IMR-90 (cell line): ENCODE data around the gene IGSF9B. TPM values are rescaled to one million over a fixed set of nuclear protein-coding genes. Genes with fewer than 3 reads are reported as not detected.

Experiments
- ATAC-seq: fragments of 200-7000 bp; cut with Tn5 transposase; 2 replicates; pipeline ENCODE4 v1.9.1; 2020; ENCODE audit warnings: low read depth, mild to moderate bottlenecking, moderate library complexity
- BruUV-seq: library from RNA; stranded (reverse); fragments of 400-500 nt; replicated peaks from 2 replicates; lab custom pipeline; 2021; lab: Mats Ljungman, UMichigan
- CTCF ChIA-PET: fragments of 300-600 bp; formaldehyde crosslinking; extraction: SDS; loops from one replicate; lab custom pipeline; 2021; ENCODE audit warnings: antibody characterized with exemption; lab: Yijun Ruan, JAX
- POLR2A ChIA-PET: fragments of 300-600 bp; sonication (Branson Sonifier 250); formaldehyde crosslinking; loops from one replicate; lab custom pipeline; 2022; ENCODE audit warnings: antibody characterized with exemption; ENCODE audit not compliant: unreplicated experiment; lab: Charles Lee
- DNase-seq: peaks from one replicate; pipeline ENCODE4 v3.0.0; 2013
- H2AFZ ChIP-seq: replicated peaks from 2 replicates; pipeline ENCODE3; 2013; ENCODE audit warnings: low read length, mild to moderate bottlenecking; ENCODE audit not compliant: poor library complexity
- H2AK5ac ChIP-seq: 2 replicates; pipeline ENCODE4 v1.6.1; 2013; ENCODE audit warnings: low read depth, low read length, inconsistent platforms
- H2AK9ac ChIP-seq: replicated peaks from 2 replicates; pipeline ENCODE3; 2013; ENCODE audit warnings: mild to moderate bottlenecking, low read depth, low read length, moderate library complexity; ENCODE audit not compliant: poor library complexity
- H2BK120ac ChIP-seq: 2 replicates; pipeline ENCODE4 v1.6.1; 2013; ENCODE audit warnings: low read depth, low read length, inconsistent platforms
- H2BK15ac ChIP-seq: 3 replicates; pipeline ENCODE4 v1.6.1; 2013; ENCODE audit warnings: low read depth, low read length, inconsistent platforms
- H2BK20ac ChIP-seq: 2 replicates; pipeline ENCODE4 v1.6.1; 2013; ENCODE audit warnings: low read depth, mild to moderate bottlenecking, inconsistent platforms, low read length, moderate library complexity
- H2BK5ac ChIP-seq: 2 replicates; pipeline ENCODE4 v1.6.1; 2013; ENCODE audit warnings: mild to moderate bottlenecking, low read depth, low read length, inconsistent platforms; ENCODE audit not compliant: poor library complexity, severe bottlenecking
- H3K14ac ChIP-seq: replicated peaks from 2 replicates; pipeline ENCODE4 v1.6.1; 2013; ENCODE audit warnings: low read depth, low read length, inconsistent platforms
- H3K18ac ChIP-seq: 2 replicates; pipeline ENCODE4 v1.6.1; 2013; ENCODE audit warnings: low read depth, low read length, control low read depth
- H3K23ac ChIP-seq: 2 replicates; pipeline ENCODE4 v1.6.1; 2013; ENCODE audit warnings: low read depth, low read length, inconsistent platforms
- H3K27ac ChIP-seq: 2 replicates; pipeline ENCODE4 v1.5.1; 2013; ENCODE audit warnings: mild to moderate bottlenecking, control low read depth, low read length; ENCODE audit not compliant: insufficient read depth
- H3K27me3 ChIP-seq: 2 replicates; pipeline ENCODE4 v1.6.1; 2013; ENCODE audit warnings: low read length; ENCODE audit not compliant: control insufficient read depth, insufficient read depth
- H3K36me3 ChIP-seq: 2 replicates; pipeline ENCODE4 v1.6.1; 2013; ENCODE audit warnings: low read length, mixed read lengths; ENCODE audit not compliant: control insufficient read depth, insufficient read depth
- H3K4ac ChIP-seq: 2 replicates; pipeline ENCODE4 v1.6.1; 2013; ENCODE audit warnings: low read depth, low read length, inconsistent platforms
- H3K4me1 ChIP-seq: 2 replicates; pipeline ENCODE4 v1.6.1; 2013; ENCODE audit warnings: low read length, mixed read lengths; ENCODE audit not compliant: control insufficient read depth, insufficient read depth
- H3K4me2 ChIP-seq: 2 replicates; pipeline ENCODE4 v1.6.1; 2013; ENCODE audit warnings: low read depth, mild to moderate bottlenecking, control low read depth, low read length, moderate library complexity
- H3K4me3 ChIP-seq: 2 replicates; pipeline ENCODE4 v1.5.1; 2013; ENCODE audit warnings: low read depth, mild to moderate bottlenecking, control low read depth, low read length, moderate library complexity; ENCODE audit not compliant: insufficient read depth
- H3K56ac ChIP-seq: 2 replicates; pipeline ENCODE4 v1.6.1; 2013; ENCODE audit warnings: low read length, inconsistent platforms; ENCODE audit not compliant: insufficient read depth; ENCODE audit errors: extremely low read depth
- H3K79me1 ChIP-seq, 2 experiments: 2 replicates each; pipeline ENCODE4 v1.6.1; 2013; ENCODE audit warnings: low read length in 2 of 2, inconsistent platforms in 1 of 2, low read depth in 1 of 2
- H3K9ac ChIP-seq: 2 replicates; pipeline ENCODE4 v1.6.1; 2013; ENCODE audit warnings: low read depth, low read length, control low read depth
- H3K9me1 ChIP-seq: 2 replicates; pipeline ENCODE4 v1.6.1; 2013; ENCODE audit warnings: low read length, inconsistent platforms; ENCODE audit not compliant: insufficient read depth
- H3K9me3 ChIP-seq: 2 replicates; pipeline ENCODE4 v1.6.1; 2013; ENCODE audit warnings: low read length; ENCODE audit not compliant: control insufficient read depth, insufficient read depth
- H4K20me1 ChIP-seq: 2 replicates; pipeline ENCODE4 v1.6.1; 2013; ENCODE audit warnings: low read length, inconsistent platforms; ENCODE audit not compliant: insufficient read depth
- H4K5ac ChIP-seq: 2 replicates; pipeline ENCODE4 v1.6.1; 2013; ENCODE audit warnings: mild to moderate bottlenecking, low read depth, low read length, control low read depth
- H4K8ac ChIP-seq, 2 experiments: 2 replicates each; pipeline ENCODE4 v1.6.1; 2013; ENCODE audit warnings: low read depth in 2 of 2, low read length in 2 of 2, control low read depth in 1 of 2, inconsistent platforms in 1 of 2
- H4K91ac ChIP-seq: 2 replicates; pipeline ENCODE4 v1.6.1; 2013; ENCODE audit warnings: low read depth, low read length, inconsistent platforms; ENCODE audit not compliant: insufficient read depth
- BHLHE40 ChIP-seq: fragments of 150-350 bp; IDR thresholded peaks from 2 replicates; pipeline ENCODE4 v1.6.1; 2016; ENCODE audit warnings: mild to moderate bottlenecking, low read depth, low read length
- CEBPB ChIP-seq: IDR thresholded peaks from 2 replicates; pipeline ENCODE4 v1.6.1; 2012; ENCODE audit warnings: low read depth, low read length, improper control_type of control experiment
- CHD1 ChIP-seq: IDR thresholded peaks from 2 replicates; pipeline ENCODE4 v1.6.1; 2012; ENCODE audit warnings: low read depth, low read length, improper control_type of control experiment
- MAZ ChIP-seq: IDR thresholded peaks from 2 replicates; pipeline ENCODE4 v1.6.1; 2012; ENCODE audit warnings: low read depth, mild to moderate bottlenecking, low read length, improper control_type of control experiment, moderate library complexity, borderline replicate concordance
- MXI1 ChIP-seq: IDR thresholded peaks from 2 replicates; pipeline ENCODE4 v1.6.1; 2012; ENCODE audit warnings: low read depth, mild to moderate bottlenecking, low read length, moderate library complexity, borderline replicate concordance
- NFE2L2 ChIP-seq: fragments of 150-350 bp; IDR thresholded peaks from 2 replicates; pipeline ENCODE4 v1.6.1; 2016; ENCODE audit warnings: low read depth, mild to moderate bottlenecking, low read length
- POLR2A ChIP-seq: IDR thresholded peaks from 2 replicates; pipeline ENCODE4 v1.6.1; 2012; ENCODE audit warnings: mild to moderate bottlenecking, low read depth, low read length
- RAD21 ChIP-seq: IDR thresholded peaks from 2 replicates; pipeline ENCODE4 v1.6.1; 2012; ENCODE audit warnings: low read length, improper control_type of control experiment
- SMC3 ChIP-seq: fragments of 150-350 bp; IDR thresholded peaks from 2 replicates; pipeline ENCODE4 v1.6.1; 2016; ENCODE audit warnings: low read depth, mild to moderate bottlenecking, antibody characterized with exemption, low read length, moderate library complexity
- WGBS, 2 experiments: methylation state at CpG; one replicate each; pipeline versions ENCODE4 v1.1.5 to v1.1.7; 2013; ENCODE audit warnings: missing lambda C conversion rate in 2 of 2; ENCODE audit not compliant: insufficient read length in 1 of 2; ENCODE audit errors: extremely low coverage in 2 of 2; 5-methylcytosine and 5-hydroxymethylcytosine counted together
- dilution Hi-C: fragments of 300-500 bp; cut with HindIII; formaldehyde crosslinking; loops from one replicate; pipeline ENCODE4 v1.14.3; 2018; ENCODE audit warnings: low sequenced_read_pairs; ENCODE audit not compliant: unreplicated experiment
- in situ Hi-C: fragments of 300-500 bp; cut with MboI; formaldehyde crosslinking; loops from 3 replicates; pipeline ENCODE4 v1.14.3; 2019; ENCODE audit warnings: low sequenced_read_pairs, inconsistent platforms, mixed read lengths
- intact Hi-C: fragments of 100-400 bp; cut with micrococcal nuclease; formaldehyde crosslinking; loops from 2 replicates; pipeline ENCODE4 v1.10.0; 2022
- polyA plus RNA-seq, 3 experiments: library from polyadenylated mRNA; depleted of rRNA; stranded (reverse); fragments of >200 nt; gene quantifications; 2 replicates each; pipeline ENCODE4 v1.2.3, GENCODE V29; 2012; ENCODE audit warnings: low replicate concordance in 1 of 3
- total RNA-seq: library from RNA; depleted of rRNA; stranded (reverse); fragments of >200 nt; gene quantifications from 2 replicates; pipeline ENCODE4 v1.2.3, GENCODE V29; 2012
- TF ChIP-seq, protein P1 (sequence below): fragments of 150-350 bp; IDR thresholded peaks from 2 replicates; pipeline ENCODE4 v1.6.1; 2017; ENCODE audit warnings: mild to moderate bottlenecking, antibody characterized with exemption, low read length, low read depth
- TF ChIP-seq, protein P2 (sequence below): fragments of 150-350 bp; IDR thresholded peaks from 2 replicates; pipeline ENCODE4 v1.6.1; 2016; ENCODE audit warnings: low read depth, mild to moderate bottlenecking, low read length, moderate library complexity, borderline replicate concordance
- TF ChIP-seq, protein P3 (sequence below): conservative IDR thresholded peaks from 2 replicates; pipeline ENCODE4 v1.5.1; 2012; ENCODE audit warnings: mild to moderate bottlenecking, low read depth, low read length, improper control_type of control experiment

Gene IGSF9B
- total and polyA plus RNA-seq, 2 of the 4 experiments (the other 2 are of a cell fraction) = under 0.01 to 0.10 TPM

DNA sequence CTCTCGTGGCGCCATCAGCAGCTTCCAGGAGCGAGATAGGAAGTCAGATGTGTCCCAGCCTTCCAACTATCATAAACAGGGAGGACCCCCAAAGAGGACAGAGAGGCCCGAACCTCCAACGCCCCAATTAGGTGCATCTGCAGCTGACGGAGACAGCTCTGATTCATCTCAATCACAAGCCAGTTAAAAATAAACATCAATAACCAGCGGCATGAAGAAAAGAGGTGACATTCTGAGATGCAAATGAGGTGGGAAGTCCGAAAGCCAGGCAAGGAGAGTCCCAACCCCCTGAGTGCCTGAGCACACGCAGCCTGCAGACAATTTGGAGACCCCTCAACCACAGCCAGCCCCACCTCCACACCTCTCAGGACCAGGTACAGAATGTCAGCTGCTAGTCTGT is 28.1 kb upstream of the IGSF9B start:
- in situ Hi-C loops = no loop called here

More for the DNA sequence above, 28.1 kb upstream of the IGSF9B start:
- no peak overlapping the region for H2BK15ac ChIP-seq
- no TSS peak for BruUV-seq
- ATAC-seq (no peak), DNase-seq (no peak)
- H3K27me3 ChIP-seq = peaks cover 11% of the 10 kb centered on the region
- no peak overlapping the region for H2BK5ac ChIP-seq
- H3K56ac ChIP-seq = no peak overlapping the region
- no peaks in the 10 kb centered on the region for H4K20me1 ChIP-seq
- H3K14ac ChIP-seq = no peak overlapping the region
- no peak overlapping the region for H3K4ac ChIP-seq
- H4K91ac ChIP-seq = no peak overlapping the region
- H3K4me1 ChIP-seq = no peaks in the 10 kb centered on the region
- TF ChIP-seq, protein P1, sequence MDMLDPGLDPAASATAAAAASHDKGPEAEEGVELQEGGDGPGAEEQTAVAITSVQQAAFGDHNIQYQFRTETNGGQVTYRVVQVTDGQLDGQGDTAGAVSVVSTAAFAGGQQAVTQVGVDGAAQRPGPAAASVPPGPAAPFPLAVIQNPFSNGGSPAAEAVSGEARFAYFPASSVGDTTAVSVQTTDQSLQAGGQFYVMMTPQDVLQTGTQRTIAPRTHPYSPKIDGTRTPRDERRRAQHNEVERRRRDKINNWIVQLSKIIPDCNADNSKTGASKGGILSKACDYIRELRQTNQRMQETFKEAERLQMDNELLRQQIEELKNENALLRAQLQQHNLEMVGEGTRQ = no peak
- no peak for TF ChIP-seq BHLHE40
- no peak for TF ChIP-seq SMC3
- TF ChIP-seq, protein P2, sequence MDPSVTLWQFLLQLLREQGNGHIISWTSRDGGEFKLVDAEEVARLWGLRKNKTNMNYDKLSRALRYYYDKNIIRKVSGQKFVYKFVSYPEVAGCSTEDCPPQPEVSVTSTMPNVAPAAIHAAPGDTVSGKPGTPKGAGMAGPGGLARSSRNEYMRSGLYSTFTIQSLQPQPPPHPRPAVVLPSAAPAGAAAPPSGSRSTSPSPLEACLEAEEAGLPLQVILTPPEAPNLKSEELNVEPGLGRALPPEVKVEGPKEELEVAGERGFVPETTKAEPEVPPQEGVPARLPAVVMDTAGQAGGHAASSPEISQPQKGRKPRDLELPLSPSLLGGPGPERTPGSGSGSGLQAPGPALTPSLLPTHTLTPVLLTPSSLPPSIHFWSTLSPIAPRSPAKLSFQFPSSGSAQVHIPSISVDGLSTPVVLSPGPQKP = no peak
- TF ChIP-seq, protein P3, sequence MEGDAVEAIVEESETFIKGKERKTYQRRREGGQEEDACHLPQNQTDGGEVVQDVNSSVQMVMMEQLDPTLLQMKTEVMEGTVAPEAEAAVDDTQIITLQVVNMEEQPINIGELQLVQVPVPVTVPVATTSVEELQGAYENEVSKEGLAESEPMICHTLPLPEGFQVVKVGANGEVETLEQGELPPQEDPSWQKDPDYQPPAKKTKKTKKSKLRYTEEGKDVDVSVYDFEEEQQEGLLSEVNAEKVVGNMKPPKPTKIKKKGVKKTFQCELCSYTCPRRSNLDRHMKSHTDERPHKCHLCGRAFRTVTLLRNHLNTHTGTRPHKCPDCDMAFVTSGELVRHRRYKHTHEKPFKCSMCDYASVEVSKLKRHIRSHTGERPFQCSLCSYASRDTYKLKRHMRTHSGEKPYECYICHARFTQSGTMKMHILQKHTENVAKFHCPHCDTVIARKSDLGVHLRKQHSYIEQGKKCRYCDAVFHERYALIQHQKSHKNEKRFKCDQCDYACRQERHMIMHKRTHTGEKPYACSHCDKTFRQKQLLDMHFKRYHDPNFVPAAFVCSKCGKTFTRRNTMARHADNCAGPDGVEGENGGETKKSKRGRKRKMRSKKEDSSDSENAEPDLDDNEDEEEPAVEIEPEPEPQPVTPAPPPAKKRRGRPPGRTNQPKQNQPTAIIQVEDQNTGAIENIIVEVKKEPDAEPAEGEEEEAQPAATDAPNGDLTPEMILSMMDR = no peak
- no peak for TF ChIP-seq NFE2L2
- TF ChIP-seq CEBPB = no peak
- TF ChIP-seq POLR2A = no peak
- no peak for TF ChIP-seq MXI1
- TF ChIP-seq MAZ = no peak
- TF ChIP-seq CHD1 = no peak
- no peak for TF ChIP-seq RAD21
- H3K9me1 ChIP-seq = no peaks in the 10 kb centered on the region
- ChIA-PET POLR2A (no interaction called here), CTCF (no interaction called here)
- H3K9ac ChIP-seq = no peak overlapping the region
- H3K27ac ChIP-seq = no peak overlapping the region
- WGBS, 2 experiments = no CpG with 5 or more reads among the region's 9 CpGs
- H3K4me3 ChIP-seq = no peak overlapping the region
- H4K8ac ChIP-seq = no peak overlapping the region
- H2BK120ac ChIP-seq = no peak overlapping the region
- no peak overlapping the region for H3K23ac ChIP-seq
- no peak overlapping the region for H2AK9ac ChIP-seq
- H2AFZ ChIP-seq = no peak overlapping the region
- no peaks in the 10 kb centered on the region for H3K9me3 ChIP-seq
- H2BK20ac ChIP-seq = no peak overlapping the region
- no peak overlapping the region for H4K5ac ChIP-seq
- intact Hi-C loops = no loop called here
- no peak overlapping the region for H3K4me2 ChIP-seq
- H3K79me1 ChIP-seq = no peaks in the 10 kb centered on the region
- no peaks in the 10 kb centered on the region for H3K36me3 ChIP-seq
- no peak overlapping the region for H3K18ac ChIP-seq
- dilution Hi-C loops = no loop called here
- H2AK5ac ChIP-seq = no peak overlapping the region
